Frontal cortex (tissue), 4 donors: ENCODE results near the gene ADAMTSL3. TPM values are rescaled to one million over a fixed set of nuclear protein-coding genes. Genes with fewer than 3 reads are reported as not detected.
"Not testable (repeated sequence)": the region's sequence is repeated elsewhere in the genome, so short reads cannot be mapped to it uniquely, and the experiment has no call there.

Experiments used
- DNase-seq, 2 donors: peaks; one replicate each; pipeline ENCODE4 v3.0.0; 2012; ENCODE audit warnings: low spot score in 2 of 2
- FAIRE-seq: peaks from 2 replicates; lab custom pipeline; 2012; peaks lifted over from hg19 to GRCh38; lab: Jason Lieb, UNC
- total RNA-seq: library from RNA; depleted of rRNA; stranded (reverse); fragments of >200 nt; gene quantifications from one replicate; pipeline ENCODE4 v1.2.3, GENCODE V29; 2014
- donor health status: control.
- donor health status: control.
- donor health status: control.

ADAMTSL3 gene
- total RNA-seq, 1 donor from 2014 or later, result 17.1 TPM

DNA sequence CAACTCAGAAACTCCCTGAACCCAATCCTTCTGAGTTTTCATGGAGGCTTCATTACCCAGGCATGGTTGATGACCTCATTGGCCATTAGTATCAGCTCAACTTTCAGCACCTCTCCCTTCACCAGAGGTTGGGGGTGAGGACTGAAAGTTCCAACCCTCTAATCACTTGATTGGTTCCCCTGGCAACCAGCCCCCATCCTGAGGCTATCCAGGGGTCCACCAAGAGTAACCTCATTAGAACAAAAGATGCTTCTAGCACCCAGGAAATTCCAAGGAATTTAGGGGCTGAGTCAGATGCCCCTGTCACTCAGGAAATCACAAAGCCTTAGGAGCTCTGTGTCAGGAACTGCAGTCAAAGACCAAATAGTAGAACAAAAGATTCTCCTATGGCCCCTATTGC lies 43.8 kb downstream of the ADAMTSL3 start:
- DNase-seq, result no peak
- no peak for FAIRE-seq

DNA sequence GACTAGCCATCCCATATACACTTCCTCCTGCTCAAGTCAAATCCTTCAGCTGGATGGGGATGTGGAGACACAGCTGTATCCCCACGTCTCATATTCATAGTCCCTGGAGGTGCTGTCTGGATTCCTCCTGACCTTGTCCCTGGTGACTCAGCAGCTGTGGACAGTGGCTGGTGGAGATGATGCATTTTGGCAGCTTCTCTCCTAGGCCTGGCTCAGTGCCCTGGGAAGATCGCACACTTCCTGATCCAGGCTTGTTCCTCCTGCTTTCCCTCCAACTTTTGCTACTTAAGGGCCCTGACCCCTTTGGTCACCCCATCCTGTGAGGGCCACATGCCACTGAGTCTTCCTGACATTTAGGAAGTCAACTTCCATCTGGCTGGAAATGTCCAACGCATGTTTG lies 44.4 kb downstream of the ADAMTSL3 start:
- DNase-seq (peak in 1 of 2 donors; percentile 6), FAIRE-seq (no peak)

DNA sequence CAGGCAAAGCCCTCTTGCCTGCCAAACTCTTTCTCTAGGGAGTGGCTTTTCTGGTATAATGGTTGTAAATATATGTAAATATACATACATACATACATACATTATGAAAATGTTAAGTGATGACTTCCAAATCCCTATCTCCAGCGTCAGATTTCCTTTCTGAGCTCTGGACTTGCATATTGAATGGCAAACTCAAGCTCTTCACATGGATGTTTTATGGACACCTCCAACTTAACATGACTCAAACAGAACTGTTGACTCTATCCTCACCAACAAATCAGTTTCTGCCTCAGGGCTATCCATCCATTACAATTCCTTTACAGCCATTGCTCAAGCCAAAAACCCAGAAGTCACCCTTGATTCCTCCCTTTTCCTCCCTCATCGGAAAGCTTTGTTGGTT lies 45.1 kb downstream of the ADAMTSL3 start:
- FAIRE-seq (no peak), DNase-seq (no peak)

DNA sequence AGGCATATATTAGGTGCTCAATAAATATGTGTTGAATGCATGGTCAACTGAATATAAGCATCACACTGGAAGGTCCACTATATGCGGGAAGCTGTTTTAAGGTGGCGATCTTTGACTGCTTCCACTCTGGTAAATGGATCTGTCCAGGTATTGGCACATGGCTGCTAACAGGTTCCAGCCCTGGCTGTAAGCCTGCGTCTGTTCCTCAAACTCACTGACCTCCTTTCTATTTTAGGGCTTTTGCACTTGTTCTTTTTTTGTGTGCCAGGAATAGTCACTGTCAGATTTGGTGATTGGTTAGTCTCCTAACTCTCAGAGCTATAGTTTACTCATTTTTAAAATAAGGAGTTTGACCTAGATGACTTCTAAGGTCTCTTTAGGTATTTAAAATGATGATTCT lies 46.2 kb downstream of the ADAMTSL3 start:
- FAIRE-seq, result no peak
- DNase-seq, result no peak

DNA sequence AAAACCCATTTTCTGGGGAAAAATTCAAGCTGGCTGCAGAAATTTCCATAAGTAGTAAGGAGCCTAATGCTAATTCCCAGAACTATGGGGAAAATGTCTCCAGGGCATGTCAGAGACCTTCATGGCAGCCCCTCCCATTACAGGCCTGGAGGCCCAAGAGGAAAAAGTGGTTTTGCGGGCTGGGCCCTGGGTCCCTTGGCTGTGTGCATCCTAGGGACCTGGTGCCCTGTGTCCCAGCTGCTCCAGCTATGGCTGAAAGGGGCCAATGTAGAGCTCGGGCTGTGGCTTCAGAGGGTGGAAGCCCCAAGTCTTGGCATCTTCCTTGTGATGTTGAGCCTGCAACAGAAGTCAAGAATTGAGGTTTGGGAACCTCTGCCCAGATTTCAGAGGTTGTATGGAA lies 48.4 kb downstream of the ADAMTSL3 start:
- FAIRE-seq, DNase-seq: not testable (repeated sequence)

DNA sequence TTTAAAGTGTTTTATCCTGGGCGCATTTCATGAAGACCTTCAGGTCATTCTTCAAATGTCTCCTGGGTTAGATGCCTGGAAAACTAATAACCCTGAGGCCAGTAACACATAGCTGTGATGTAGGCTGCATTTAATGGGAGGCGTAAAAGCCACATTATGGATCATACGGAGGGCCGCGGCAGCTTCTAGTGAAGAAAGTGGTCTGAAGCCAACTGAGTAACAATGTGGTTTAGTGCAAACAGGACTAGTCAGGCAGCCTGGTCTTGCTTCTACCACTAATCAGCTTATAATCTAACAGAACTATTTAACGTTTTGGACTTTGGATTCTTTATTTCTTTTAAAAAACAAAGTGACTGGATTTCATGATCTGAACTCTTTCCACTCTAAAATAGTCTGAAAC lies 54.4 kb downstream of the ADAMTSL3 start:
- DNase-seq (no peak), FAIRE-seq (no peak)

DNA sequence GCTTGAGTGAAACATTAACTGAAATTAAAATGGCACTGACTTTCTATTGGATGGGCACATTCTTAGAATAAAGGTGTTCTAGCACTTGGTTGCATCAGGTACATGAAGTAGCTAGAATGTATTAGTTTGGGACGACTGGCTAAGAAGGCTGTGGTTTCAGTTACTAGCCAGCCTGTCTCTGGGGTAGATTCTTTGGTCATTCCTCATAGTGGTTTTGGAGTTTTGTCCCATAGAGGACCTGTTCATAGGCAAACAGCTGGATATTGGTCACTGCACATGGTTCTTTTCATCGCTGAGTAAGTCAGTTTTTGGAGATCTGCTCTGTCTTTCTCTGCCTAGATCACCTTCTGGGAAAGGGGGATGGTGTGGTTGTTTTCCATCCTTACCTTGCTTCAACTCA lies 55.3 kb downstream of the ADAMTSL3 start:
- DNase-seq (no peak), FAIRE-seq (no peak)

DNA sequence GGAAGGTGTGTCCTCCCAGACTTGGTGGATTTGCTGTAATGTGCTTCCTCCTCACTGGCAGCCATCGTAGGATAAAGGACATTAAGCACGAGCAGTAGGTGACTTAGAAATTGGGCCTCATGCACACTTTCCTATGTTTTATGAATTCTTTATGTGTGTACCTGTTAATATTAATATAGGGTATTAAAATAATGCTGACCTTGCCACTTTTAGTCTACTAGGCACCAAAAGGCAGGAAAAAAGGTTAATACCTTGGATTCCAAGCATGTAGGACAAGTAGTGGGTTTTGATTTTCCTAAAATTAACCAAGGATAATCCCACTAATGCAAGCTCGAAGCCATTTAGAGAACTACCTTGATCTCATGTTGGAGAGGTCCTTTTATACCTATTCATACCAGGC lies 55.9 kb downstream of the ADAMTSL3 start:
- no peak for FAIRE-seq
- no peak for DNase-seq

DNA sequence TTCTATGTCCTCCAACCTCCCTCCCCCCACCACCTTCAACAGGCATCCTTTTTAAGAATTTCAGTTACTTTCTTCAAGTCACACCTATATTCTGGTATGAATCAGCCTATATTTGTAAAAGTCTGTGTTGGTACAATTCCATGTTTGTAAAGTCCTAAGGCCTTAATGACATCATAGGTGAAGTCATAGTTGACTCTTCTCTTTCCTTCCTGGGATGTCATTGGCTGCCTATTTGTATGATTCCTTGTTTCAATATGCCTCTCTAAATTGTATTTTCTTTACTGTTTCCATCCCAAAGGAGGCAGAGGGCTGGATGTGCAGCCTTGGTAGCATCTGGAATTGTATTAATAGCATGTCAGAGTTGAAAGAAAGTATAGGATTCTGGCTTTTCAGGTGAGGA lies 56.5 kb downstream of the ADAMTSL3 start:
- DNase-seq, result no peak
- no peak for FAIRE-seq

DNA sequence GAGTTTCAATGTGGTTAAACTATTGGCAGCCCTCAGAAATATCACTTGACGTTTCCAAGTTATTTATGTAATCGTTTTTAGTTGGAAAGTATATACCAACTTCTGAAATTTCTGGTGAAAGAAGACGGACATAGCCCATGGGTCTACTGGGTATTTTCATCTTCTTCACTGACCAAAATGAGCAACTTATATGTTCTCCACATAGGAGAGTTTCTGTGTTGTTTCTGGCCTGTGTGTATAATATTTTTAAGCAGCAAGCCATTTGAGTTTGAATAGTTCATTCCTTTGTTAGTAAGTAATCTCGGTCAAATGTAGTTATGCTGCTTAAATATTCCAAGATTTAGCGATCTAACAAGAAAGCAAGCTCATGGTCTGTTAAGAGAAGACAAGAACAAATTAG lies 57.3 kb downstream of the ADAMTSL3 start:
- FAIRE-seq (no peak), DNase-seq (no peak)

DNA sequence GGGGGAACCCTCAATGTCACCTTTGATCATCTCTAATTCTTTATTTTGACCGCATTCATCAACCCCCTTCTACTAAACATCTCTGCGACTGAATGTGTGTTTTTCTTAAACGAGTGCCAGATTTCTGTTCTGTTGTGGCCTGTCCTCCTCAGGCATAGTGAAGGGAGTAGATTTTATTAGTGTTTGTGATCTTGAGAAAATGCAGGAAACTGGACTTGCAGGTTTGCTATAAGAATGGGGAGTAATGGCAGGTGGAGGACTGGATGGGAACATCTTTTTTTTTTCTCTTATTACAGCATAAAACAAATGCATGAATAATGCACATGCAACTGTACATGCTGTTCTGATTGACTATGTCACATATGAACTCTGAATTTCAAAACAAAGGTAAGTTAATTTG lies 59.3 kb downstream of the ADAMTSL3 start:
- FAIRE-seq (no peak), DNase-seq (no peak)

DNA sequence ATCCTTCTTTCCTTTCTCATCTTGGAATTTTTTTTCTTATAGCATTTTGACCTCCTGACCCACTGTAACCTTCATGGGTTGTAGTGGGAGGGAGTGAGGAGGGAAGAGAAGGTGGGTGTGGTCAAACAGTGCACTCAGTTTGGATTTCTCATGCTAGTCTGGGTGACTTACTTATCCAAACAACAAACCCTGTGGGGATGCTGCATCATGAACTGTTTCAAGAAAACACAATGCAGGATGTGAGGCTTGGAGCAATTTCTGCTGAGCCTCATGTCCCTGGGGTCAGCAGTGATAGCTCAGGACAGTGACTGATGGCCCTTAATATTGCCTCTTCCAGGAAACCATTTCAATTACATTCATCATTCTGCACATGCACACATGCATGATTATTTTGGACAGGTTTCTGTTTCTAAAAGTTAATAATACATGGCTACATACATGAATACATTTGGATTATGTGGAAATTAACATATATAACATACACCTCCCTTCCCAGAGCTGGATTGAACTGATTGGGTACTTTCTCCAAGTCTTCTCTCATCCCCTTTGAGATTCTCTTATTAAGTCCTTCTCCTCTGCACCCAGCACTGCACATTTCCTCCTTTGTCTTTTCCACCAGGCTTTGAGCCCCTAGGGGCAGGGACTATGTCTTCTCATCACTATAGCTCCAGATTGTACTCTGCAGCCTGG lies 61.2 kb downstream of the ADAMTSL3 start:
- FAIRE-seq (no peak), DNase-seq (no peak)

DNA sequence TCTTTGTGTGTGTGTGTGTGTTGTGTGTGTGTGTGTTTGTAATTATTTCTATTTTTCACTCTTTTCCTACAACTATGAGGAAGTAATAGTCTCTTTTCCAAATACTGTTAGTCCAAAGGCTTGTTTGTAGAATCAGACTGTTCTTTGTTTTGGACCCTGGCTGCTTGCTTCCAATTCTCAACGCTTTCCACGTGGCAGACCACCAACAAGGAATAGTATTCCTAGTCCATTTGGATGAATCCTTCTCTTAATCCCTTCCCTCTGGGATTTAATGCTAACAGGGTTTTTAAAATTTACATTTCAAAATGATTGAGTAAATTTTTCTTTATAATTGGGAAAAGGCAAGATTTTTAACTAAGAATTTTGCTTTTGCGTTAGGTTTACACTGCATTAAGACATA lies 62.7 kb downstream of the ADAMTSL3 start:
- FAIRE-seq, result no peak

DNA sequence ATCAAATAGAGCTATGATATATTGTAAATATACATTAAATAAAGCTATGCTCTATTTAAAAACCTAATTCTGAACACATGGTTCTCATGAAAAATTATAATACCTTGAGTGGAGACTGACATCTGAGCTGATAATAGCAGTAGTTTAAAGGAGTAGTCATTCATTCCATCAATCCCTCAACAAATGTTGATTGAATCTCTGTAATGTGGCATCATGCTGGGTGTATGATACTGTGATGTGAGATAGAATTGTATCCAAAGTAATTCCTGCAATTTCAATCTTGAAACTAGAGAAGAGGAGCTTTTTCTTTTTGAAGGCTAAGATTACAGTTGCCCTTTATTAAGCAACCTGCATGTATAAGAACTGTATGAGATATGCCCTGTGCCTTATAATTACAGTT lies 63.1 kb downstream of the ADAMTSL3 start:
- DNase-seq, result no peak
- no peak for FAIRE-seq

More for the DNA sequence above, 62.7 kb downstream of the ADAMTSL3 start:
- no peak for DNase-seq

DNA sequence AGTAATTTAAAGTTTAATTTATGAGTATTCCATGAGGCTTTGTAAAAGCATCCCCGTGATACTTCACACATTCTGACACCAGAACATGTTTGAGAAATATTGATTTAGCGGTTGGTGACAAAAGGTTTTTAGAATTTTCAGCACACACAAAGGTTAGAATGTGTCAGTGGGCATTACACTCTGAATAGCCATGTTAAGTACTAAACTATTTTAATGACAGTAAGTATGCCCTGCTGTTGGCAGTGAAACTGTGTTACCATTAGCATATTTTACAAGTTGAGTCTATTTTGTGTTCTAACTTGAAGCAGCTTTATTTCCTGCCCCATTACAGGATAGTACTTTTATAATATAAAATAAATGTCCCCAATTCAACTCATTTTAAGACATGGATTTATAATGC lies 66.5 kb downstream of the ADAMTSL3 start:
- DNase-seq (no peak), FAIRE-seq (no peak)

DNA sequence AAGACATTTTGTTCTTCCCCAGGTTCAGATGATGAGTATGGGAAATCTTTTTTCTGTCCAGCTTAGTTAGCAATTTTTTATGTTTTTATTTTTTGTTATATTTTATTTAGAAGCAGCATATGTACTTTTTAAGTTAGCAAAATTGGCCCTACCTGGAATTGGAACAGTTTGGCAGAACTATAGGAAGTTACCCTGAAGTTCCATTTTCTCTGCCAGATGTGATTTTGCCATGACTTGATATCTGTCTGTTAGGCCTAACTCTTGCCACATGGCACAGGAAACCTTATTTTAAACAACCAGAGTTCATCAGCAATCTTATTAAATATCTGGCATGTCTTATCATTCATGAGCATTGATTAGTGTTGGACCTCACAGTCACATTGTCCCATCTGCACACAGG lies 67.1 kb downstream of the ADAMTSL3 start:
- no peak for DNase-seq

DNA sequence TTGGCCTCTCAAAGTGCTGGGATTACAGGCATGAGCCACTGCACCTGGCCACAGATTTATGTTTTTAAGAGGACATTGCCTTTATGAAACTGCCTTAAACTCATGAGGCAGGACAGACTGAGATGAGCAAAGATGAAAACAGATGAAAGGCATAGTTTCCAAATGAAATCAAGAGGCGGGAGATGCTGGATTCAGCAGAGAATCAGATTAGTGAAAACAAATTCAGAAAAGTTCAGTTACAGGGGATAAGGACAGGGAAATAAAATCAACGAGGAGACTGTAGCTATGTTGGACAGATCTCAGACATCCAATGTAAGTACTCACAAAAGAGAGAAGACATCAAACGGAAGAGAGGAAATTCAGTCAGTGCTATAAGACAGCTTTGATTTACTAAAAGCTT lies 68.1 kb downstream of the ADAMTSL3 start:
- no peak for DNase-seq
- no peak for FAIRE-seq

More for the DNA sequence above, 67.1 kb downstream of the ADAMTSL3 start:
- FAIRE-seq, result no peak

DNA sequence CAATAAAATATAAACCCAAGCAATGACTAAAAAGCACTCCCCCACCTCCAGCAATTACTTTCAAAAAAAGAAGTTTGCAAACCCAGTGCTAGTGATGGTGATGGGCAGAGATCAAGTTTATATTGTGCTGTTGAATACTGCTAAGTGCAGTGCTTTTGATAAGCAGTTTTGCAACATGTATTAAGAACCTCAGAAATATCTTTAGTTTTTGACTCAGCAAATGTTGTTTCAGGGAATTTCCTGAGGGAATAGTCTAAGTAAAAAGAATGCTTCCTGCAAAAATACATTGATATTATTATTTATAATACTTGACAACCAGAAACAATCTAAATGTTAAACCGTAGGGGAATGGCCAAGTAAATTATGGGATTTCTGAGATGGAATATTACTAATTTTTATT lies 69.3 kb downstream of the ADAMTSL3 start:
- FAIRE-seq, result no peak
- no peak for DNase-seq

DNA sequence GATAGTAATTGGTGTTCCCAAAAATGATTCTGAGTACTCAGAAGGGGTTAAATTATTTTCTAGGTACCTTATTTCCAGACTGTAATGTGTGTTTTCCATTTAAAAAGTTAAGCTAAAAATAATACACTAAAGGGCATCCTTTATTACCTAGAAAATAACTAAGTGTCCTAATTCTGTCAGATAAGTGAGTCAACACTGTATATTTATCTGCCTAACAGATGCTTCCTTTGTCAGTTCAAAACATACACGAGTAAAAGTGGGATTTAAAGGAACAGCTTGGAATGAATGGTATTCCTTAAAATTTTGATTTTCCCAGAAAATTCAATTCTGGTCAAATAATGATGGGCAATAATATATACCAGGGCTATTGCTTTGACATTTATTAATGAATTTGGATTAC lies 78.3 kb downstream of the ADAMTSL3 start:
- DNase-seq, result no peak
- FAIRE-seq, result no peak

DNA sequence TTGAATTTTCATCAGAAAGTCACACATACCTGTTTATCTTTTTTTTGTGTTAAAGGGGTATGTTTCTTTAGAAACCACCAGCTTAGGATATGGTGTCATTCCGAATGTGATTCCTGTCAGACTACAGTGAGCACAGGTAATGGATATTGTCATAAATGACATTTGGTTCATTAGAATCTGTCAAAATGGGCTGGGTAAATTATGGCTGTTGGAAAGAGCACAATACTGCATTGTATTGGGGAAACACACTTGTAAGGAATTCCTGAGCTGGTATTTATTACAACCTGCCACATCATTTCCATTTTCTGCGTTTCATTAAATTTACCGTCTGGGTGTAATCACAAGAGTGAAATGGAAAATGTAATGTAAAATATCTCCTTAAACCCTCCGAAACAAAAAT lies 78.8 kb downstream of the ADAMTSL3 start:
- DNase-seq (no peak), FAIRE-seq (no peak)

DNA sequence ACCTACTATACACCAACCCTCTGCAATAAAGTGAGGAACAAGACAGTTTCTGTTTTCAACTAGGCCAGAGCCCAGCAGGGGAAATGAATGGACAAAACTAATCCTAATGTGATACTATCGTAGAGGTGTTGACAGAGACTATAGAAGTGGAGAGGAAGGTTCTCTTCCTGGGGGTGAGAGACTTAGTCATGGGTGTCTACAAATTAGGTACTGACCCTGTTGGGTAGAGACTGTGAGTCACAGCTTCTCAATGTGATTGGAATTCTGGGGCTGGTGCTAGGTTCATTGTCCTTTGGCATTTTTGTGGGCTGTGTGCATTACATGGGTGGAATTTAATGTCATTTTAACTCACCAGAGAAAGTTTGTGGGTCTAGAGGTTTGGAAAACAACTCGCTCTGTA lies 79.3 kb downstream of the ADAMTSL3 start:
- no peak for DNase-seq
- no peak for FAIRE-seq

DNA sequence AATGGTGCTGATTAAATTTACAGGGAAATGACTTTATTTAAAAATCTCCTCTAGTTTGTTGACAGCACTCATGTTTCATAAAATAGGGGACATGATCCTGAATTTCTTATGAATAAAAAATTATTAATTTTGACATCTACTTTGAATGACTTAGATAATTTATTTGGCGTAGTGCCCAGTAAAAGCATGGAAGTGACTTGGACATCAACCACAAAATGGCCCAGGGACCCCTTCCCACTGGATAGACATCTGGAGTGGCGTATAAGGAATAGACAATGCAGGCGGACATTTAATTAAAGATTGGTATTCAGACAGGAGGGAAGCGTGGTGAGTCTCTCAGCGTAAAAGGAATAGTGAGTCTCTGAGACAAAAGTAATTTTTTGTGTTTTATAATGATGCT lies 79.8 kb downstream of the ADAMTSL3 start:
- FAIRE-seq (no peak), DNase-seq (no peak)
